ENCODE measurements around the gene FAM174C.

FAM174C gene

DNA sequence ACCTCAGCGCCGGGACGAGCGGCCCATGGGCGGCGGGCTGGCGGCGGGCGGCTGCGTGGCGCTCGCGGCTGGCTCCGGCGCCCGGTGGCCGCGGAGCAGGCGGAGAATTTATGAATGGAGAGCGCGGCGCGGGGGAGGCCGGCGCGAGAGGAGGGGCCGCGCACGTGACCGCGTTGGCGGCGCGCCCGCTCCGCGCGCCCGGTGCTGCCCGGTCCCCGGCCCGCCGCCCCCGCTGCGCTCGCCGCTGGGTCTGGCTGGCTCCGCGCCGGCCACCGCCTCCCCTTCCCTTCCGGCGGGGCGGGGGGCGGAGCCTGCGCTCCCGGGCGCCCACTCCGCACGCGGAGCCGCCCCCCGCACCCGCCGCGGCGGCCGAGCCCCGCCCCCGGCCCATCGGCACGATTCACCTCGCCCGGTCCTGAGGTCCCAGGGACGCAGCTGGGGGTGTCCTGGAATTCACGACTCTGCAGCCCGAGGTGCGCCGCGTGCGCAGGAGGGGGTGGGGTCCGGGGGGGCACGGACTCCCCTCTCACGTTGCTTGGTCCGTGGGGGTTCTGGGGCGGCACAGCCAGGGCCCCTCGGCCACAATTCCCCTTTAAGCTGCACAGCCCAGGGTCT is 37.5 kb upstream of the FAM174C start, which contains the start of gene CBARP:
Gene CBARP, minus strand, starts transcription at position 252 of the 615 bp plus-strand sequence. CDS start 1,905 bp downstream, outside the sequence.
- TF ChIP-seq, protein P1, sequence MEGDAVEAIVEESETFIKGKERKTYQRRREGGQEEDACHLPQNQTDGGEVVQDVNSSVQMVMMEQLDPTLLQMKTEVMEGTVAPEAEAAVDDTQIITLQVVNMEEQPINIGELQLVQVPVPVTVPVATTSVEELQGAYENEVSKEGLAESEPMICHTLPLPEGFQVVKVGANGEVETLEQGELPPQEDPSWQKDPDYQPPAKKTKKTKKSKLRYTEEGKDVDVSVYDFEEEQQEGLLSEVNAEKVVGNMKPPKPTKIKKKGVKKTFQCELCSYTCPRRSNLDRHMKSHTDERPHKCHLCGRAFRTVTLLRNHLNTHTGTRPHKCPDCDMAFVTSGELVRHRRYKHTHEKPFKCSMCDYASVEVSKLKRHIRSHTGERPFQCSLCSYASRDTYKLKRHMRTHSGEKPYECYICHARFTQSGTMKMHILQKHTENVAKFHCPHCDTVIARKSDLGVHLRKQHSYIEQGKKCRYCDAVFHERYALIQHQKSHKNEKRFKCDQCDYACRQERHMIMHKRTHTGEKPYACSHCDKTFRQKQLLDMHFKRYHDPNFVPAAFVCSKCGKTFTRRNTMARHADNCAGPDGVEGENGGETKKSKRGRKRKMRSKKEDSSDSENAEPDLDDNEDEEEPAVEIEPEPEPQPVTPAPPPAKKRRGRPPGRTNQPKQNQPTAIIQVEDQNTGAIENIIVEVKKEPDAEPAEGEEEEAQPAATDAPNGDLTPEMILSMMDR (IDR thresholded peaks at IDR 0.05) = no peak
- Histone ChIP-seq H3K4me3 (ENCODE audit: low read depth, low read length) (peak within 1 kb of the TSS; percentile 53), H3K27ac (no peak within 1 kb of the TSS), H3K4me2 (ENCODE audit: low read length) (peak within 1 kb of the TSS; percentile 69), H3K9ac (no peak within 1 kb of the TSS), H3K9me3 (ENCODE audit: control insufficient read depth, low read length) (no peaks in the 10 kb centered on the region), H3K27me3 (ENCODE audit: control insufficient read depth, insufficient read depth, low read length) (no peaks in the 10 kb centered on the region), H3K4me1 (peaks cover 18% of the 10 kb centered on the region), H2AFZ (peak within 1 kb of the TSS; percentile 71), H3K36me3 (ENCODE audit: control insufficient read depth, insufficient read depth, low read length) (no peaks in the 10 kb centered on the region), H3K79me2 (no peaks in the 10 kb centered on the region)

DNA sequence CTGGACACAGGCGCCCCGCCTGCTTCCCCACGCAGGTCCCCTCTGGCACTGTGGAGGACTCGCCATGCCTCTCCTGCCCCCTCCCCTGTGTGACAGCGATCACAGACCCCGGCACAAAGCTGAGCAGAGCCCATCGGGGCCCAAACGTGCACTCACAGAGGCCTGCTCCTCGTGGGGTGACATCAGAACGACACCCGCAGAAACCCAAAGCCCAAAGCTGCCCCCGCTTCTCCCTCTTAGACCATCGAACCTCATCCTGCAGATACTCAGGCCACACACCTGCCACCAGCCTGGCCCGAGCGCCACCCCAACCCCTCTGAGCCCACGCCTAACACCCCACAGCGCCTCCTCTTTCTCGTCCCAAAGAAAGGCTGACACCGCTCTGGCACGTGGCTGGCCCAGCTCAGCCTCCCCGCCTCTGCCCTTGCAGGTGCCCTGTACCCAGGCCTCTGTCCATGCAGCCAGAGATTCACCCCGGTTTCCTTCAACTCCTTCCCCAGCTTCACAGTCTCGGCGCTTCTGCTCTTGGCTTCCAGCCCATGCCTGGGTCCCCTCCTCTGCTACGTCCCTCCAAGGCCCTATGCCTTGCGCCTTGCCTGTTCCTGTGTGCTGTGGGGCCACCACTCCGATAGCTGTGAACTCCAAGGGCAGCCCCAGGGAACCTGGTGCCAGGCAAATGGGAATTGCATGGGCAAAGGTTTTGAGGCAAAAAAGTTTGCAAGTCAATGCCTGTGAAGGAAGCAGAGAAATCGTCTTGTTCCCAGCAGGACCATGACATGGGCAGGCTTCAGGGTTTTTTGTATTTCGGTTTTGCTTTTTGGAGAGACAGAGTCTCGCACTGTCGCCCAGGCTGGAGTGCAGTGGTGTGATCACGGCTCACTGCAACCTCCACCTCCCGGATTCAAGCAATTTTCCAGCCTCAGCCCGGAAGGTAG is 36.7 kb upstream of the FAM174C start:
- no peak overlapping the region for H3K27ac ChIP-seq
- H3K36me3 ChIP-seq (ENCODE audit: control insufficient read depth, insufficient read depth, low read length) = no peaks in the 10 kb centered on the region
- H3K9ac ChIP-seq = no peak overlapping the region
- H3K4me1 ChIP-seq = peaks cover 16% of the 10 kb centered on the region
- H3K4me3 ChIP-seq (ENCODE audit: low read depth, low read length) = no peak overlapping the region
- H2AFZ ChIP-seq = no peak overlapping the region
- H3K9me3 ChIP-seq (ENCODE audit: control insufficient read depth, low read length) = no peaks in the 10 kb centered on the region
- no peaks in the 10 kb centered on the region for H3K79me2 ChIP-seq
- TF ChIP-seq, protein P1 (IDR thresholded peaks at IDR 0.05) = no peak
- no peaks in the 10 kb centered on the region for H3K27me3 ChIP-seq (ENCODE audit: control insufficient read depth, insufficient read depth, low read length)
- H3K4me2 ChIP-seq (ENCODE audit: low read length) = peak overlapping the region; percentile 49

DNA sequence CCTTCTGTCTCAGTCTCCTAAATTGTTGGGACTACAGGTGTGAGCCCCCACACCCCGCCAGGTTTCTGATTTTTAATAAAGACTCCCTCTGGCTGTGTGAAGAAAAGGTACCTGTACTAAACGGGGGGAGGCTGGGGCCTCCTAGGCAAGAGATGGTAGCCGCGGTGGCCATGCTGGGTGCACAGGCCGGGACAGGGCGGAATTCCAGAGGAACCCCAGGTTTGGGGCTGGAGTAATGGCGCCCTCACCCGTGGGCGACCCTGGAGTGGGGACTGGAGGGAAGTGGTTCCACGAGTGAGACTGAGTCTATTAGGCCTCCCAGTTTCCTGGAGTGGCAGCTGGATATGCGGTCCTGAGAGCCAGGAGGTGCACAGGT is 35.9 kb upstream of the FAM174C start:
- no peak overlapping the region for H3K27ac ChIP-seq
- TF ChIP-seq, protein P1 (IDR thresholded peaks at IDR 0.05) = no peak
- no peak overlapping the region for H2AFZ ChIP-seq
- no peaks in the 10 kb centered on the region for H3K27me3 ChIP-seq (ENCODE audit: control insufficient read depth, insufficient read depth, low read length)
- no peaks in the 10 kb centered on the region for H3K9me3 ChIP-seq (ENCODE audit: control insufficient read depth, low read length)
- H3K36me3 ChIP-seq (ENCODE audit: control insufficient read depth, insufficient read depth, low read length) = no peaks in the 10 kb centered on the region
- no peak overlapping the region for H3K4me3 ChIP-seq (ENCODE audit: low read depth, low read length)
- no peak overlapping the region for H3K9ac ChIP-seq
- no peaks in the 10 kb centered on the region for H3K79me2 ChIP-seq
- H3K4me1 ChIP-seq = peaks cover 21% of the 10 kb centered on the region
- H3K4me2 ChIP-seq (ENCODE audit: low read length) = no peak overlapping the region

DNA sequence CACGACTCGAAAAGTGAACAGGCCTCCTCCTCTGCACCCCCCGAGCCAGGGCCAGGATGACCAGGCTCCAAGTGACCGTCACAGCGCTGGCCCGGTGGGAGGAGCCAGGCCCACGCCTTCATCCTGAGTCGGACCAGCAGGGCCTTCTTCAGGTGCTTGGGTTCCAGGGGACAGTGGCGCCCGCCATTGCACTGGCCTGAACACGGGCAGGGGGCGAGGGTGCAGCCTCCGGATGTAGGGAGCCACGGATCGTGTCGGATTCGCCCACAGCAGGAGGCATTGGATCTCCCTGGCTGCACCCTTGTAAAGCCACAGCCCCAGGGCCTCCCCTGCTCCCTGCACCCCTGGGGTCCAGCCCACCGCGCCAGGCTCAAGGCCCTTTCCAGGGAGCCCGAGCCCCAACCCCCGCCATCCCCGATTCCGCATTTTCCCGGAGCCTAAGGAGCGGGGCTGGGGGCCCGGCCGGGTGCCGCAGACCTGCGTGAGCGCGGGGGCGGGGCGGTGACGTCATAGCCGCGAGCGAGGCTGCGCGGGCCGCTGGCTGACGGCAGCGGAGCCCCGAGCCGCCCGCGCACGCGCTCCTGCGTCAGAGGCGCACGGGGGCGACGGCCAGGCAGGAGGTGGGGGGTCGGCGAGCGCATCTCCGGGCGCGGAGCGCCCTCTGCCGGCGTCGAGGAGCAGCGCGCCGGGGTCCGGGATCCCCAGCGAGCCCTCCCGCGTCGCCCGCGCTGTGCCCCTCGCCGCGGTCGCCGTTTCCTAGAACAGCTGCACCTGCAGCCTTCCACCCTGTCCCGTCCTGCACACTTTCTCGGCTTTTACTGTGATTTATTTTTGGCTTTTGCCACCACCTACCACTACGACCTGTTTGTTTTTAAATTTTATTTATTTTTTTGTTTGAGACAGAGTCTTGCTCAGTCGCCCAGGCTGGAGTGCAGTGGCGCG is 35.3 kb upstream of the FAM174C start:
- Histone ChIP-seq H3K79me2 (no peaks in the 10 kb centered on the region), H3K4me3 (ENCODE audit: low read depth, low read length) (no peak overlapping the region), H3K36me3 (ENCODE audit: control insufficient read depth, insufficient read depth, low read length) (no peaks in the 10 kb centered on the region), H3K4me2 (ENCODE audit: low read length) (peak overlapping the region; percentile 55), H3K4me1 (peaks cover 26% of the 10 kb centered on the region), H3K9ac (no peak overlapping the region), H3K9me3 (ENCODE audit: control insufficient read depth, low read length) (no peaks in the 10 kb centered on the region), H2AFZ (peak overlapping the region; percentile 80), H3K27me3 (ENCODE audit: control insufficient read depth, insufficient read depth, low read length) (no peaks in the 10 kb centered on the region), H3K27ac (peak overlapping the region; percentile 72)
- TF ChIP-seq, protein P1 (IDR thresholded peaks at IDR 0.05) = peak; percentile 81
